Gastroesophageal sphincter (tissue), 3 donors: Measurements from ENCODE around the gene CASK.

Source experiments
- CTCF ChIP-seq, 4 experiments: fragments of 200-600 bp in 2 of 4; fragments of 450-650 bp in 2 of 4; sonication (generic) in 1 of 4; IDR thresholded peaks; one replicate each; pipeline ENCODE4 v1.5.1; 2017 to 2019; ENCODE audit warnings: antibody characterized with exemption in 4 of 4, mild to moderate bottlenecking in 2 of 4, moderate library complexity in 2 of 4
- POLR2AphosphoS5 ChIP-seq: sonication (generic); formaldehyde crosslinking; IDR thresholded peaks from one replicate; pipeline ENCODE4 v1.6.1; 2017; ENCODE audit warnings: antibody characterized with exemption

DNA sequence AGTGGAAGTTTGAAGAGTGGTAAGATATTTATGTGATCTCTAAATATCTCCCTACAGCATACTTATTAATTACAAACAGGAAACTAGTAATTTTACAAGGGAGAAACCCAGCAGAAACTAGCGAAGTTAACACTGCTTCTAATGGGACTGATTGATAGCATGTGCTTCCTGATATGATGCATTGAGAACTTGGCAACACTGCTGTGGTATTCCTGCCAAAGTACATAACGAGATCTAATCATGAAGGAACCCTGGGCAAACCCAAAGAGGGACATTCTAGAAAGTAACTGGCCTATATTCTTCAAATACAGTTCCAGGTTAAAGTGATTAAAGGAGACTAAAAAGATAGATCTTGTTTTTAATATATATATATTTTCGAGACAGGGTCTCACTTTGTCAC lies 239.2 kb downstream of the CASK start:
- TF ChIP-seq CTCF (IDR thresholded peaks at IDR 0.05), result no peak
- no peak for TF ChIP-seq POLR2AphosphoS5
